ENCODE measurements around the gene MEGF8.

GRCh38 chr19:42370626-42371175 is 45.3 kb downstream of the MEGF8 start:
- TF ChIP-seq TAF1 (IDR thresholded peaks at IDR 0.05; ENCODE audit: borderline replicate concordance, low read depth, low read length), result no peak
- no peak for TF ChIP-seq POLR2AphosphoS5 (IDR thresholded peaks at IDR 0.05; ENCODE audit: low read depth, low read length)
- TF ChIP-seq POLR2A (IDR thresholded peaks at IDR 0.05; ENCODE audit: low read depth, low read length), result no peak
